ENCODE results near the gene EIF4E3.

DNA sequence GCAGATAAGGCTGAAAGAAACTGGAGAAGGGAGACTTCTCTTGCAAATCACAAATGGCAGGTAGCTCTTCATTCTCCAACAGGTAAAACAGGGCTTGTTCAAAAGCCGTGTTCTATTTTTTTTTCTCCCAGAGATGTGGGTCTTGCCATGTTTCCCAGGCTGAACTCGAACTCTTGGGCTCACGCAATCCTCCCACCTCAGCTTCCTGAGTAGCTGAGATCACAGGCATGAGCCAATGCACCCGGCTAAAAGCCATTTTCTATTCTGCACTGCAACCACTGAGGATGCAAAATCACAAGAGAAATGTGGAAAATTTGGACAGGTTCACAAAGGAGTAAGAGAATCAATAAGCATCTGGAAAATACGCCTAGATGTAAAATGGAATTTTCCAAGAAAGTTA lies 19.5 kb downstream of the EIF4E3 start:
- TF ChIP-seq POLR2A (IDR thresholded peaks at IDR 0.05) (no peak), EP300 (IDR thresholded peaks at IDR 0.05) (no peak)
- TF ChIP-seq, protein P1, sequence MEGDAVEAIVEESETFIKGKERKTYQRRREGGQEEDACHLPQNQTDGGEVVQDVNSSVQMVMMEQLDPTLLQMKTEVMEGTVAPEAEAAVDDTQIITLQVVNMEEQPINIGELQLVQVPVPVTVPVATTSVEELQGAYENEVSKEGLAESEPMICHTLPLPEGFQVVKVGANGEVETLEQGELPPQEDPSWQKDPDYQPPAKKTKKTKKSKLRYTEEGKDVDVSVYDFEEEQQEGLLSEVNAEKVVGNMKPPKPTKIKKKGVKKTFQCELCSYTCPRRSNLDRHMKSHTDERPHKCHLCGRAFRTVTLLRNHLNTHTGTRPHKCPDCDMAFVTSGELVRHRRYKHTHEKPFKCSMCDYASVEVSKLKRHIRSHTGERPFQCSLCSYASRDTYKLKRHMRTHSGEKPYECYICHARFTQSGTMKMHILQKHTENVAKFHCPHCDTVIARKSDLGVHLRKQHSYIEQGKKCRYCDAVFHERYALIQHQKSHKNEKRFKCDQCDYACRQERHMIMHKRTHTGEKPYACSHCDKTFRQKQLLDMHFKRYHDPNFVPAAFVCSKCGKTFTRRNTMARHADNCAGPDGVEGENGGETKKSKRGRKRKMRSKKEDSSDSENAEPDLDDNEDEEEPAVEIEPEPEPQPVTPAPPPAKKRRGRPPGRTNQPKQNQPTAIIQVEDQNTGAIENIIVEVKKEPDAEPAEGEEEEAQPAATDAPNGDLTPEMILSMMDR (IDR thresholded peaks at IDR 0.05), result no peak
